IPS-NIHi7 (cell line): ENCODE data around the gene TTLL5.

ENCODE experiments used
- DNase-seq: peaks from one replicate; pipeline ENCODE4 v3.0.0; 2012; ENCODE audit warnings: mixed read lengths; ENCODE audit errors: extremely low spot score

The TTLL5 gene

GRCh38 chr14:75732888-75733287 is 71.8 kb downstream of the TTLL5 start:
- no peak for DNase-seq

- DNase-seq = no peak
Measured at GRCh38 chr14:75734854-75735253, 73.8 kb downstream of the TTLL5 start.

- DNase-seq = no peak
Measured at GRCh38 chr14:75736845-75737485, 75.9 kb downstream of the TTLL5 start.

- no peak for DNase-seq
Measured at GRCh38 chr14:75738192-75738591, 77.1 kb downstream of the TTLL5 start.

- no peak for DNase-seq
Measured at GRCh38 chr14:75742867-75743266, 81.8 kb downstream of the TTLL5 start.

- no peak for DNase-seq
Measured at GRCh38 chr14:75747899-75748298, 86.9 kb downstream of the TTLL5 start.

- DNase-seq = no peak
Measured at GRCh38 chr14:75748336-75748735, 87.3 kb downstream of the TTLL5 start.

- DNase-seq = no peak
Measured at GRCh38 chr14:75751296-75751695, 90.2 kb downstream of the TTLL5 start.

GRCh38 chr14:75752086-75752485 is 91.0 kb downstream of the TTLL5 start:
- DNase-seq = no peak

- DNase-seq = no peak
Measured at GRCh38 chr14:75752907-75753594, 92.0 kb downstream of the TTLL5 start.

- no peak for DNase-seq
Measured at GRCh38 chr14:75753696-75754095, 92.7 kb downstream of the TTLL5 start.

GRCh38 chr14:75757644-75758402 is 96.8 kb downstream of the TTLL5 start:
- DNase-seq = no peak

- DNase-seq = no peak
Measured at GRCh38 chr14:75764020-75764419, 103.0 kb downstream of the TTLL5 start.

GRCh38 chr14:75769047-75769685 is 108.1 kb downstream of the TTLL5 start:
- DNase-seq = no peak

- no peak for DNase-seq
Measured at GRCh38 chr14:75770635-75771034, 109.6 kb downstream of the TTLL5 start.

GRCh38 chr14:75771595-75771994 is 110.5 kb downstream of the TTLL5 start:
- DNase-seq = no peak

GRCh38 chr14:75773046-75773445 is 112.0 kb downstream of the TTLL5 start:
- DNase-seq = no peak

GRCh38 chr14:75781096-75781495 is 120.0 kb downstream of the TTLL5 start:
- no peak for DNase-seq

- DNase-seq = no peak
Measured at GRCh38 chr14:75783184-75783583, 122.1 kb downstream of the TTLL5 start.

- DNase-seq = no peak
Measured at GRCh38 chr14:75783602-75784313, 122.7 kb downstream of the TTLL5 start.

- no peak for DNase-seq
Measured at GRCh38 chr14:75784314-75784686, 123.3 kb downstream of the TTLL5 start.

GRCh38 chr14:75793806-75794205 is 132.8 kb downstream of the TTLL5 start:
- DNase-seq = no peak
